ENCODE measurements around the gene CRYGC.

Gene CRYGC

GRCh38 chr2:208086029-208086428 is 43.6 kb downstream of the CRYGC start:
- no peak overlapping the region for H3K4me3 ChIP-seq (ENCODE audit: low read depth, low read length)
- in situ Hi-C loops (cut with HindIII; ENCODE audit: low sequenced_read_pairs), result no loop called here
- TF ChIP-seq CTCF (IDR thresholded peaks at IDR 0.05; ENCODE audit: low read depth, low read length, missing control alignments), result no peak
- no peak for DNase-seq (ENCODE audit: low read depth)

DNA sequence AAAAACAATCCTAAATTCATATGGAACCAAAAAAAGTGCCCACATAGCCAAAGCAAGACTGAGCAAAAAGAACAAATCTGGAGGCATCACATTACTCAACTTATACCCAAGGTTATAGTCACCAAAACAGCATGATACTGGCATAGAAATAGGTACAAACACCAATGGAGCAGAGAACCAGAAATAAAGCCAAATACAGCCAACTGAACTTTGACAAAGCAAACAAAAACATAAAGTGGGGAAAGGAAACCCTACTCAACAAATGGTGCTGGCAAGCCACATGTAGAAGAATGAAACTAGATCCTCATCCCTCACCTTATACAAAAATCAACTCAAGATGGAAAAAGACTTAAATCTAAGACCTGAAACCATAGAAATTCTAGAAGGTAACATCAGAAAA is 45.8 kb downstream of the CRYGC start:
- in situ Hi-C loops (cut with HindIII; ENCODE audit: low sequenced_read_pairs), result no loop called here
- DNase-seq (ENCODE audit: low read depth), result no peak
- TF ChIP-seq CTCF (IDR thresholded peaks at IDR 0.05; ENCODE audit: low read depth, low read length, missing control alignments), result no peak
- H3K4me3 ChIP-seq (ENCODE audit: low read depth, low read length), result no peak overlapping the region
